SK-N-MC (cell line): ENCODE measurements around the gene RIMBP2.

Experiments
- DNase-seq: peaks from one replicate; pipeline ENCODE4 v3.0.0-alpha.2; 2011; ENCODE audit warnings: low read depth, low spot score
- H3K27ac ChIP-seq: fragments of 200-600 bp; sonication (generic); 2 replicates; pipeline ENCODE4 v1.5.1; 2016; ENCODE audit warnings: mixed run types
- H3K36me3 ChIP-seq: fragments of 200-600 bp; sonication (generic); 2 replicates; pipeline ENCODE4 v1.6.1; 2017; ENCODE audit warnings: antibody characterized with exemption, low read length, mixed read lengths; ENCODE audit not compliant: insufficient read depth
- H3K4me3 ChIP-seq: fragments of 200-600 bp; sonication (generic); 2 replicates; pipeline ENCODE4 v1.5.1; 2016
- H3K9ac ChIP-seq: fragments of 200-600 bp; sonication (generic); 2 replicates; pipeline ENCODE4 v1.8.0; 2017; ENCODE audit warnings: mixed run types, mixed read lengths; ENCODE audit not compliant: insufficient read length
- H3K9me3 ChIP-seq: fragments of 200-600 bp; sonication (generic); 2 replicates; pipeline ENCODE4 v1.6.1; 2017; ENCODE audit warnings: low read depth, mild to moderate bottlenecking, antibody characterized with exemption, low read length, moderate library complexity, mixed read lengths
- EZH2 ChIP-seq: fragments of 200-600 bp; sonication (generic); IDR thresholded peaks from one replicate; pipeline ENCODE4 v1.6.1; 2017; ENCODE audit warnings: antibody characterized with exemption
- FOXP2 ChIP-seq: optimal IDR thresholded peaks from 2 replicates; pipeline ENCODE3; 2011; ENCODE audit warnings: mild to moderate bottlenecking, moderate library complexity; ENCODE audit not compliant: insufficient read depth; ENCODE audit errors: extremely low read length, control extremely low read depth
- POLR2AphosphoS5 ChIP-seq: IDR thresholded peaks from 2 replicates; pipeline ENCODE4 v1.6.1; 2012; ENCODE audit warnings: mild to moderate bottlenecking, low read depth, low read length, borderline replicate concordance

RIMBP2 gene

GRCh38 chr12:130583317-130583716 lies 132.8 kb downstream of the RIMBP2 start:
- no peak overlapping the region for H3K9ac ChIP-seq
- DNase-seq: no peak
- H3K27ac ChIP-seq: no peak overlapping the region
- H3K4me3 ChIP-seq: no peak overlapping the region
- H3K9me3 ChIP-seq: no peaks in the 10 kb centered on the region
- no peaks in the 10 kb centered on the region for H3K36me3 ChIP-seq
- TF ChIP-seq EZH2 (no peak), POLR2AphosphoS5 (no peak), FOXP2 (no peak)

GRCh38 chr12:130582286-130582685 lies 133.8 kb downstream of the RIMBP2 start:
- DNase-seq: no peak
- Histone ChIP-seq H3K9ac (no peak overlapping the region), H3K9me3 (no peaks in the 10 kb centered on the region), H3K4me3 (no peak overlapping the region), H3K27ac (no peak overlapping the region), H3K36me3 (no peaks in the 10 kb centered on the region)
- no peak for TF ChIP-seq POLR2AphosphoS5
- TF ChIP-seq EZH2: no peak
- TF ChIP-seq FOXP2: no peak

GRCh38 chr12:130581782-130582181 lies 134.3 kb downstream of the RIMBP2 start:
- DNase-seq: no peak
- Histone ChIP-seq H3K27ac (no peak overlapping the region), H3K9me3 (no peaks in the 10 kb centered on the region), H3K4me3 (no peak overlapping the region), H3K36me3 (no peaks in the 10 kb centered on the region), H3K9ac (no peak overlapping the region)
- no peak for TF ChIP-seq POLR2AphosphoS5
- TF ChIP-seq EZH2: no peak
- no peak for TF ChIP-seq FOXP2

GRCh38 chr12:130579231-130579630 lies 136.9 kb downstream of the RIMBP2 start:
- Histone ChIP-seq H3K9ac (no peak overlapping the region), H3K4me3 (no peak overlapping the region), H3K9me3 (no peaks in the 10 kb centered on the region), H3K27ac (no peak overlapping the region), H3K36me3 (no peaks in the 10 kb centered on the region)
- no peak for DNase-seq
- TF ChIP-seq FOXP2: no peak
- no peak for TF ChIP-seq POLR2AphosphoS5
- no peak for TF ChIP-seq EZH2

- Histone ChIP-seq H3K4me3 (no peak overlapping the region), H3K27ac (no peak overlapping the region), H3K9ac (no peak overlapping the region), H3K36me3 (no peaks in the 10 kb centered on the region), H3K9me3 (no peaks in the 10 kb centered on the region)
- TF ChIP-seq FOXP2 (no peak), EZH2 (no peak), POLR2AphosphoS5 (no peak)
- no peak for DNase-seq
These were observed 138.7 kb downstream of the RIMBP2 start for GRCh38 chr12:130577351-130577750.

GRCh38 chr12:130576371-130576816 lies 139.7 kb downstream of the RIMBP2 start:
- DNase-seq: no peak
- TF ChIP-seq EZH2 (no peak), POLR2AphosphoS5 (no peak), FOXP2 (no peak)
- no peaks in the 10 kb centered on the region for H3K9me3 ChIP-seq
- no peak overlapping the region for H3K9ac ChIP-seq
- no peak overlapping the region for H3K4me3 ChIP-seq
- no peak overlapping the region for H3K27ac ChIP-seq
- H3K36me3 ChIP-seq: no peaks in the 10 kb centered on the region

- Histone ChIP-seq H3K36me3 (no peaks in the 10 kb centered on the region), H3K27ac (no peak overlapping the region), H3K4me3 (no peak overlapping the region), H3K9me3 (no peaks in the 10 kb centered on the region), H3K9ac (no peak overlapping the region)
- no peak for DNase-seq
- no peak for TF ChIP-seq POLR2AphosphoS5
- no peak for TF ChIP-seq EZH2
- no peak for TF ChIP-seq FOXP2
These were observed 141.7 kb downstream of the RIMBP2 start for GRCh38 chr12:130574402-130574801.

GRCh38 chr12:130573766-130574165 lies 142.3 kb downstream of the RIMBP2 start:
- H3K4me3 ChIP-seq: no peak overlapping the region
- no peak for DNase-seq
- H3K9ac ChIP-seq: no peak overlapping the region
- H3K36me3 ChIP-seq: no peaks in the 10 kb centered on the region
- no peak for TF ChIP-seq FOXP2
- TF ChIP-seq EZH2: no peak
- no peak for TF ChIP-seq POLR2AphosphoS5
- H3K9me3 ChIP-seq: no peaks in the 10 kb centered on the region
- H3K27ac ChIP-seq: no peak overlapping the region

GRCh38 chr12:130573235-130573634 lies 142.9 kb downstream of the RIMBP2 start:
- TF ChIP-seq POLR2AphosphoS5 (no peak), FOXP2 (no peak), EZH2 (no peak)
- no peaks in the 10 kb centered on the region for H3K36me3 ChIP-seq
- no peaks in the 10 kb centered on the region for H3K9me3 ChIP-seq
- no peak for DNase-seq
- no peak overlapping the region for H3K4me3 ChIP-seq
- H3K27ac ChIP-seq: no peak overlapping the region
- H3K9ac ChIP-seq: no peak overlapping the region
